Peyer's patch (tissue), 4 donors: Measurements from ENCODE around the gene MIPEP.

Experiments
- POLR2A ChIP-seq, 2 donors: fragments of 450-650 bp; IDR thresholded peaks; one replicate each; pipeline ENCODE4 v1.5.1; 2017; ENCODE audit warnings: antibody characterized with exemption in 2 of 2, mild to moderate bottlenecking in 2 of 2, moderate library complexity in 2 of 2
- TF ChIP-seq, protein P1 (sequence below), 6 experiments: fragments of 450-650 bp in 4 of 6; fragments of 200-600 bp in 2 of 6; sonication (generic) in 1 of 6; IDR thresholded peaks; one replicate each; pipeline ENCODE4 v1.5.1; 2017 to 2019; ENCODE audit warnings: antibody characterized with exemption in 6 of 6, mild to moderate bottlenecking in 3 of 6, moderate library complexity in 1 of 6

DNA sequence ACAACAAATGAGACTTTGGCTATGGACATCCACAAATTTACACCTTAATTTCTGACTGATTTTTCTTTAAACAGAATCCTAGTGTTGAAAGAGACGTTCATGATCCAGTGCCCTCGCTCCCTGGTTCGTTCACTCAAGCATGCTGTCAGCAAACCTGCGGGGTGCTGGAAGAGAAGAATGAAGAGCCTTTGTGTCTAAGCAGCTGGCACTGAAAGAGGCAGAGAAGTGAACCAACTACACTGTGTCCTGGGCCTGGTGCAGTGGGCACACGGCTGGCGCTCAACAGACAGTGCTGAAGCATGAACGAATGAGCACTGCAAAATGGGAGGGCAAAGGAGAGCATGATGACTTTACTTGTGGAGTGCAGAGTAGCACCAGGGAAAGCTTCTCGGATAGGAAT, 46.8 kb downstream of the MIPEP start:
- TF ChIP-seq, protein P1, sequence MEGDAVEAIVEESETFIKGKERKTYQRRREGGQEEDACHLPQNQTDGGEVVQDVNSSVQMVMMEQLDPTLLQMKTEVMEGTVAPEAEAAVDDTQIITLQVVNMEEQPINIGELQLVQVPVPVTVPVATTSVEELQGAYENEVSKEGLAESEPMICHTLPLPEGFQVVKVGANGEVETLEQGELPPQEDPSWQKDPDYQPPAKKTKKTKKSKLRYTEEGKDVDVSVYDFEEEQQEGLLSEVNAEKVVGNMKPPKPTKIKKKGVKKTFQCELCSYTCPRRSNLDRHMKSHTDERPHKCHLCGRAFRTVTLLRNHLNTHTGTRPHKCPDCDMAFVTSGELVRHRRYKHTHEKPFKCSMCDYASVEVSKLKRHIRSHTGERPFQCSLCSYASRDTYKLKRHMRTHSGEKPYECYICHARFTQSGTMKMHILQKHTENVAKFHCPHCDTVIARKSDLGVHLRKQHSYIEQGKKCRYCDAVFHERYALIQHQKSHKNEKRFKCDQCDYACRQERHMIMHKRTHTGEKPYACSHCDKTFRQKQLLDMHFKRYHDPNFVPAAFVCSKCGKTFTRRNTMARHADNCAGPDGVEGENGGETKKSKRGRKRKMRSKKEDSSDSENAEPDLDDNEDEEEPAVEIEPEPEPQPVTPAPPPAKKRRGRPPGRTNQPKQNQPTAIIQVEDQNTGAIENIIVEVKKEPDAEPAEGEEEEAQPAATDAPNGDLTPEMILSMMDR (IDR thresholded peaks at IDR 0.05), result no peak
- no peak for TF ChIP-seq POLR2A (IDR thresholded peaks at IDR 0.05)
